Muscle layer of duodenum (tissue), 2 donors: Measurements from ENCODE around the gene RASL10A.

Source experiments
- H3K27ac ChIP-seq: one replicate; pipeline ENCODE4 v1.7.0; 2013; ENCODE audit warnings: mild to moderate bottlenecking, low read length
- H3K27me3 ChIP-seq: one replicate; pipeline ENCODE4 v1.7.0; 2013; ENCODE audit warnings: low read depth, mild to moderate bottlenecking, control low read depth, low read length
- H3K36me3 ChIP-seq, 2 donors: one replicate each; pipeline ENCODE4 v1.7.0; 2013; ENCODE audit warnings: low read length in 2 of 2, control low read depth in 1 of 2, mild to moderate bottlenecking in 1 of 2; ENCODE audit not compliant: insufficient read depth in 2 of 2, control insufficient read depth in 1 of 2
- H3K4me1 ChIP-seq, 2 donors: one replicate each; pipeline ENCODE4 v1.7.0; 2013; ENCODE audit warnings: low read length in 2 of 2, mild to moderate bottlenecking in 2 of 2, control low read depth in 1 of 2, moderate library complexity in 1 of 2; ENCODE audit not compliant: insufficient read depth in 2 of 2, control insufficient read depth in 1 of 2
- H3K4me3 ChIP-seq, 2 donors: one replicate each; pipeline ENCODE4 v1.7.0; 2013; ENCODE audit warnings: low read length in 2 of 2, low read depth in 1 of 2, mild to moderate bottlenecking in 1 of 2
- H3K9me3 ChIP-seq, 2 donors: one replicate each; pipeline ENCODE4 v1.7.0; 2013; ENCODE audit warnings: low read length in 2 of 2, control low read depth in 1 of 2, mild to moderate bottlenecking in 1 of 2; ENCODE audit not compliant: control insufficient read depth in 1 of 2
- donor health status: healthy.

Gene RASL10A

GRCh38 chr22:29337631-29338284 lies 22.3 kb upstream of the RASL10A start:
- Histone ChIP-seq H3K4me1 (no peaks in the 10 kb centered on the region), H3K4me3 (no peak overlapping the region), H3K27me3 (no peaks in the 10 kb centered on the region), H3K36me3 (peaks cover 54 to 87% of the 10 kb centered on the region in 2 donors), H3K27ac (no peak overlapping the region), H3K9me3 (no peaks in the 10 kb centered on the region)

DNA sequence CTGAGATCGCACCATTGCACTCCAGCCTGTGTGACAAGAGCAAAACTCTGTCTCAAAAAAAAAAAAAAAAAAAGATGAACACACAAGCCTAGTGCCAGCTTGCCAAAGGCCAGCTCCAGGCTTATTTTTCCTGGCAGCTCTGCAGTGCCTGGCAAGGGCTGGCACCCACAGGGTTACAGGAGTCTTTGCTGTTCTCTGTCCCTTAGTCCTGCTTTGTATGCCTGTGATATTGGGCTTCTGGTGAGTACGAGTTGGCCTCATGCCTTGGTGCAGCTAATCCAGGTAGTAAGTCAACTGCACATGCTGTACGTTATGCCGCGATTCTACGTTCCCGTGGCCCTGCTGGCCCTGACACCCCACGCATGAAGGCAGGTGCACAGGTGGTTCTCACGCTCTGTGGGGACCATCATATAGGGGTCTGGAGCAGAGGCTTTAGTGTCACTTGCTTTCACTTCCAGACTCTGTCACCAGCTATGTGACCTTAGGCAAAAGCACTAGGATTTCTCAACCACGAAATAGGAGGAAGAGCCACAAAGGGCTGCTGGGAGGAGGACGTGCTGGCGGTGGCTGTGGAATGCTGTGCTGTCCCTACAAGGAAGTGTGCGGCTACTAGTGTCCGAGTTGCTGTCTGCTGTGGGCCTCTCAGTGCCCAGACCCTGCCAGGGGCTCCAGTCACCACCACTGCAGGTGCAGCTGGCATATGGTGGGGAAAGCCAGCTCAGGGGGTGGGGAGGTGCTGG lies 21.4 kb upstream of the RASL10A start:
- H3K27ac ChIP-seq: no peak overlapping the region
- no peak overlapping the region for H3K4me3 ChIP-seq
- H3K9me3 ChIP-seq: no peaks in the 10 kb centered on the region
- H3K27me3 ChIP-seq: no peaks in the 10 kb centered on the region
- H3K4me1 ChIP-seq: no peaks in the 10 kb centered on the region
- peaks cover 55 to 83% of the 10 kb centered on the region in 2 donors for H3K36me3 ChIP-seq

DNA sequence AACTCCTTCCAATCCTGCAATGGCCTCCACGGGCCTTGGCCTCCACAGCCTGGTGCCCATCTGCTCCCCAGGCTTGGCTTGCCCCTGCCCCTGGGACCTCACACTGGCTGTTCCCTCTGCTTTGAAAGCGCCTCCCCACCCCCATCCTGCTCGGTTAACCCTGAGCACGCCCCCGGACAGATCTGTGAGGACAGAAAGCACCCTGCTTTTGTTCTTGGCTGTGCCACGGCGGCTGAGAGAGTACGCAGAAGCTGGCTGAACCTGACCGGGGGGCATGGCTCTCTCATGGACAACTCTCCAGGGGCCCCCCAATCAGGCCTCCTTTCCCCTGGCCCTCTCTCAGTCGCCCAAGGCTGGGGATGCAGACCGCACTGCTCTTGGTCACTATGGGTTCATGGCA lies 20.2 kb upstream of the RASL10A start:
- H3K9me3 ChIP-seq: no peaks in the 10 kb centered on the region
- no peak overlapping the region for H3K4me3 ChIP-seq
- H3K36me3 ChIP-seq: peaks cover 45 to 79% of the 10 kb centered on the region in 2 donors
- peaks cover 0 to 5% of the 10 kb centered on the region in 2 donors for H3K4me1 ChIP-seq
- H3K27me3 ChIP-seq: no peaks in the 10 kb centered on the region
- no peak overlapping the region for H3K27ac ChIP-seq

GRCh38 chr22:29334696-29335344 lies 19.3 kb upstream of the RASL10A start:
- H3K4me3 ChIP-seq: no peak overlapping the region
- H3K36me3 ChIP-seq: peaks cover 38 to 79% of the 10 kb centered on the region in 2 donors
- no peaks in the 10 kb centered on the region for H3K27me3 ChIP-seq
- no peaks in the 10 kb centered on the region for H3K9me3 ChIP-seq
- H3K27ac ChIP-seq: no peak overlapping the region
- H3K4me1 ChIP-seq: peaks cover 0 to 11% of the 10 kb centered on the region in 2 donors

DNA sequence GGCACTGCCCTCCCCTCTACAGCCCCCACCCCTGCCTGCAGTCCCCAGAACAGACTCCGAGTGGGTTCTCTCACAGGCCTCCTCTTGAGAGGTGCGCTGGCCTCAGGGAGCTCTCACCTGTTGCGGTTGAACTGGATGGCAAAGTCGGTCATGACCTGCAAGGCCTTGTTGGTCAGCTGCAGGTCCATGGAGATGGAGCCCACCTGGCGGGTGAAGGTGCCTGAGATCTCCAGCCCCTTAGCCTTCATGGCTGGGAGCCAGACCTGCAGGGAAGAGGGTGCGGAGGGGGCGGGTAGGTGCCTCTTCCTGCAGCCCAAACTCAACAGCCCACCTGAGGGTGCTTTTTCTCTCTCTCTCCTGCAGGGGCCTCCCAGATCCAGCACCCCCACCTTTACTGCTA lies 18.7 kb upstream of the RASL10A start:
- H3K4me1 ChIP-seq: peaks cover 0 to 11% of the 10 kb centered on the region in 2 donors
- no peak overlapping the region for H3K27ac ChIP-seq
- H3K9me3 ChIP-seq: no peaks in the 10 kb centered on the region
- no peaks in the 10 kb centered on the region for H3K27me3 ChIP-seq
- H3K4me3 ChIP-seq: no peak overlapping the region
- peaks cover 36 to 79% of the 10 kb centered on the region in 2 donors for H3K36me3 ChIP-seq

DNA sequence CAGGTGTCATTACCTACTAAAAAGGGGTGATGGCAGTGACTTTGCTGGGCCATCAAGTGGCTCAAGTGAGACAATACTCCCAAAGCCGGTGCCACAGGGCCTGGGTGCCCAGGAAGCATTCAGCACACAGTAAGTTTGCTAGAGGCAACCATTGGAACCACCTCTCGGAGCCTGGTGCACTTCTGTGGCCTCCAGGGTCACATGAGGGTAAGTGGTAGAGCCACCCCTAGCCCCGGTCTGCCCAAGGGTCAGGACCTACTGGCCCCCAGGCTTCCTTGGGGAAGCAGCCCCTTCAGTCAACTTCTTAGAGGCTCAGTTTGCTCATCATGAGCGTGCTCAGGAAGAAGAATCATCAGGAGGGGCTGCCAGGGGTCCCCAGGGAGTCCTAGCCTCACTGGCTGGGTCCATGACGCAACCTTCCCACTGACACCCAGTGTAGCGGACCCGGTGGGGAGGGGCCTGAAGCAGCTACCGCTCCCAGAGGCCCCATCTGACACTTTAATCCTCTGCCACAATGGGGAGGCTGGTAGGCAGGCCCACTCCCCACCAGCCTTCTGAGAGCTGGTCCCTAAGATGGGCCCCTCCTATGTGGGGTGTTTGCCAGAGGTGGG lies 17.5 kb upstream of the RASL10A start:
- Histone ChIP-seq H3K4me1 (peaks cover 0 to 11% of the 10 kb centered on the region in 2 donors), H3K36me3 (peaks cover 28 to 79% of the 10 kb centered on the region in 2 donors), H3K27ac (no peak overlapping the region), H3K4me3 (no peak overlapping the region), H3K27me3 (no peaks in the 10 kb centered on the region), H3K9me3 (no peaks in the 10 kb centered on the region)

GRCh38 chr22:29331658-29332300 lies 16.3 kb upstream of the RASL10A start:
- no peak overlapping the region for H3K4me3 ChIP-seq
- H3K9me3 ChIP-seq: no peaks in the 10 kb centered on the region
- no peak overlapping the region for H3K27ac ChIP-seq
- peaks cover 0 to 11% of the 10 kb centered on the region in 2 donors for H3K4me1 ChIP-seq
- peaks cover 21 to 75% of the 10 kb centered on the region in 2 donors for H3K36me3 ChIP-seq
- H3K27me3 ChIP-seq: no peaks in the 10 kb centered on the region

DNA sequence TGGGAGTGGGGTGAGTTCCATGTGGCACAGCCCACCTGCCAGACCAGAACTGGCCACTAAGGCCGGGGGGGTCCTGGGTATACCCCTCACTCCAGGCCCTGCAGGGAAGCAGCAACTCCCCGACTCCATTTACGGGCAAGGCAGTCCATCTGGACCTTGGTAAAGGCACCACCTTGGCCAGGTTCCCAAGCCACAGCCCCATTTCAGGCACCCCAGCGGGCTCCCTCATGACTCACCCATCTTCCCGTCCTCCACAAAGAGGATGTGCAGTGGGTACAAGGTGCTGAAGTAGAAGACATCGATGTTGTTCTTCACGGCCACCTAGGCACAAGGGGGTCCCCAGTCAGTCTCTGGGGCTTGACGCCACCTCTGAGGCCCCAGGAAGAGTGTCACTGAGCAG lies 15.7 kb upstream of the RASL10A start:
- H3K4me3 ChIP-seq: no peak overlapping the region
- no peak overlapping the region for H3K27ac ChIP-seq
- no peaks in the 10 kb centered on the region for H3K27me3 ChIP-seq
- peaks cover 18 to 77% of the 10 kb centered on the region in 2 donors for H3K36me3 ChIP-seq
- H3K9me3 ChIP-seq: no peaks in the 10 kb centered on the region
- peaks cover 0 to 11% of the 10 kb centered on the region in 2 donors for H3K4me1 ChIP-seq

DNA sequence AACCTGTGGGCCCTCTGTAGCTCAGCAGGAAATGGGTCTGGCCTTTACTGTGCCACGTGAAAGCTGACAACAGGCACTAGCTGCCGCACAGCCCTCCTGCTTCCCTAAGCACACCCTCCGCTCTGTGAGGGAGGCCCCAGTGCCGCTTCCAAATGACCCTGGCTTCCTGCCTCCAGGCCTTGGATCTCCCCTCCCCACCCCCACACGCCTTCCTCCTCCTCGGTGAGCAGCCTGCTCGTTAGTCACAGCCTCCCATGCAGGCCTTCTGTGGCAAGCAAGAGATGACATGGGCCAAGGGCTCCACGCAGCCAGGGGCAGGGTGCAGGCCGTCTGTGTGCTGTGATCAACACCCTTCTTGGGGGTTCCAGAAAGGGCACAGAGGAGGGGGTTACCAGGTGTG lies 15.3 kb upstream of the RASL10A start:
- Histone ChIP-seq H3K27me3 (no peaks in the 10 kb centered on the region), H3K4me3 (no peak overlapping the region), H3K4me1 (peaks cover 0 to 11% of the 10 kb centered on the region in 2 donors), H3K9me3 (no peaks in the 10 kb centered on the region), H3K27ac (no peak overlapping the region), H3K36me3 (peaks cover 13 to 74% of the 10 kb centered on the region in 2 donors)

GRCh38 chr22:29330291-29330690 lies 14.8 kb upstream of the RASL10A start:
- Histone ChIP-seq H3K27me3 (no peaks in the 10 kb centered on the region), H3K9me3 (no peaks in the 10 kb centered on the region), H3K4me3 (no peak overlapping the region), H3K27ac (no peak overlapping the region), H3K4me1 (peaks cover 0 to 11% of the 10 kb centered on the region in 2 donors), H3K36me3 (peaks cover 13 to 70% of the 10 kb centered on the region in 2 donors)

- peaks cover 0 to 11% of the 10 kb centered on the region in 2 donors for H3K4me1 ChIP-seq
- no peaks in the 10 kb centered on the region for H3K27me3 ChIP-seq
- no peak overlapping the region for H3K4me3 ChIP-seq
- no peak overlapping the region for H3K27ac ChIP-seq
- H3K9me3 ChIP-seq: no peaks in the 10 kb centered on the region
- H3K36me3 ChIP-seq: peaks cover 13 to 64% of the 10 kb centered on the region in 2 donors
Observed at GRCh38 chr22:29329581-29329980, 14.1 kb upstream of the RASL10A start.
